ENCODE data around the gene IMPA2.

- TF ChIP-seq CTCF (IDR thresholded peaks at IDR 0.05; ENCODE audit: low read depth, low read length): no peak
- TF ChIP-seq EZH2phosphoT487 (IDR thresholded peaks at IDR 0.05; ENCODE audit: low read depth): no peak
Measured at GRCh38 chr18:12056034-12056883, 75.0 kb downstream of the IMPA2 start.

Measured in OCI-LY3 (cell line).